ENCODE measurements around the gene CCDC178. TPM values are rescaled to one million over a fixed set of nuclear protein-coding genes. Genes with fewer than 3 reads are reported as not detected.
"Not testable (repeated sequence)": the region's sequence is repeated elsewhere in the genome, so short reads cannot be mapped to it uniquely, and the experiment has no call there.

CCDC178 gene
- total RNA-seq, 1 experiment from 2014 or later, result not detected

GRCh38 chr18:33154049-33154448 lies 286.5 kb downstream of the CCDC178 start:
- DNase-seq, result no peak
- ChIA-PET POLR2A (ENCODE audit: unreplicated experiment) (no interaction called here), CTCF (no interaction called here)
- no peak overlapping the region for H3K27ac ChIP-seq
- no peaks in the 10 kb centered on the region for H3K9me3 ChIP-seq (ENCODE audit: insufficient read depth, low read depth)
- no peaks in the 10 kb centered on the region for H4K20me1 ChIP-seq (ENCODE audit: insufficient read depth)
- H2AFZ ChIP-seq, result no peak overlapping the region
- intact Hi-C loops (cut with micrococcal nuclease; ENCODE audit: unreplicated experiment), result no loop called here
- no peak overlapping the region for H3K4me3 ChIP-seq
- TF ChIP-seq EZH2 (IDR thresholded peaks at IDR 0.05; ENCODE audit: low read depth), result no peak
- no peak for TF ChIP-seq CTCF (conservative IDR thresholded peaks at IDR 0.05)
- H3K36me3 ChIP-seq (ENCODE audit: low read depth), result no peaks in the 10 kb centered on the region
- H3K9me2 ChIP-seq (ENCODE audit: insufficient read depth), result no peaks in the 10 kb centered on the region
- BruUV-seq (replicated peaks), result no TSS peak
- H3K27me3 ChIP-seq (ENCODE audit: insufficient read depth, low read depth), result no peaks in the 10 kb centered on the region
- H3F3A ChIP-seq (ENCODE audit: insufficient read depth, low read depth), result no peaks in the 10 kb centered on the region
- no peak overlapping the region for H3K4me2 ChIP-seq
- no peaks in the 10 kb centered on the region for H3K79me2 ChIP-seq (ENCODE audit: low read depth)
- no peaks in the 10 kb centered on the region for H3K4me1 ChIP-seq (replicated peaks; ENCODE audit: insufficient read depth)

- Histone ChIP-seq H3F3A (ENCODE audit: insufficient read depth, low read depth) (no peaks in the 10 kb centered on the region), H3K4me1 (replicated peaks; ENCODE audit: insufficient read depth) (no peaks in the 10 kb centered on the region), H3K4me3 (no peak overlapping the region), H4K20me1 (ENCODE audit: insufficient read depth) (no peaks in the 10 kb centered on the region), H3K79me2 (ENCODE audit: low read depth) (no peaks in the 10 kb centered on the region), H3K9me3 (ENCODE audit: insufficient read depth, low read depth) (no peaks in the 10 kb centered on the region), H3K9me2 (ENCODE audit: insufficient read depth) (no peaks in the 10 kb centered on the region), H3K27me3 (ENCODE audit: insufficient read depth, low read depth) (no peaks in the 10 kb centered on the region), H3K27ac (no peak overlapping the region), H3K4me2 (no peak overlapping the region), H2AFZ (no peak overlapping the region), H3K36me3 (ENCODE audit: low read depth) (no peaks in the 10 kb centered on the region)
- POLR2A ChIA-PET (ENCODE audit: unreplicated experiment), result no interaction called here
- BruUV-seq (replicated peaks), result no TSS peak
- no peak for TF ChIP-seq CTCF (conservative IDR thresholded peaks at IDR 0.05)
- TF ChIP-seq EZH2 (IDR thresholded peaks at IDR 0.05; ENCODE audit: low read depth), result no peak
- intact Hi-C loops (cut with micrococcal nuclease; ENCODE audit: unreplicated experiment), result no loop called here
- DNase-seq, result no peak
- CTCF ChIA-PET, result no interaction called here
Observed at GRCh38 chr18:33152376-33152775, 288.1 kb downstream of the CCDC178 start.

DNA sequence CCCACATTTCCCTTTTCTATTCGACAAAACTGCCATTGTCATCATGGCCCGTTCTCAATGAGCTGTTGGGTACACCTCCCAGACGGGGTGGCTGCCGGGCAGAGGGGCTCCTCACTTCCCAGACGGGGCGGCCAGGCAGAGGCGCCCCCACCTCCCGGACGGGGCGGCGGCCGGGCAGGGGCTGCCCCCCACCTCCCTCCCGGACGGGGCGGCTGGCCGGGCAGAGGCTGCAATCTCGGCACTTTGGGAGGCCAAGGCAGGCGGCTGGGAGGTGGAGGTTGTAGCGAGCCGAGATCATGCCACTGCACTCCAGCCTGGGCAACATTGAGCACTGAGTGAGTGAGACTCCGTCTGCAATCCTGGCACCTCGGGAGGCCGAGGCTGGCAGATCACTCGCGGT lies 292.7 kb downstream of the CCDC178 start:
- H3K4me3 ChIP-seq; H3K27ac ChIP-seq; H4K20me1 ChIP-seq (ENCODE audit: insufficient read depth); H3K9me2 ChIP-seq (ENCODE audit: insufficient read depth); H3K4me2 ChIP-seq; POLR2A ChIA-PET (ENCODE audit: unreplicated experiment); BruUV-seq (replicated peaks); H3K27me3 ChIP-seq (ENCODE audit: insufficient read depth, low read depth); H3K9me3 ChIP-seq (ENCODE audit: insufficient read depth, low read depth); DNase-seq; H3K36me3 ChIP-seq (ENCODE audit: low read depth); intact Hi-C loops (cut with micrococcal nuclease; ENCODE audit: unreplicated experiment); CTCF ChIA-PET; H3K79me2 ChIP-seq (ENCODE audit: low read depth); H3F3A ChIP-seq (ENCODE audit: insufficient read depth, low read depth); H2AFZ ChIP-seq; H3K4me1 ChIP-seq (replicated peaks; ENCODE audit: insufficient read depth): not testable (repeated sequence)

GRCh38 chr18:33146014-33146413 lies 294.5 kb downstream of the CCDC178 start:
- no peaks in the 10 kb centered on the region for H3K36me3 ChIP-seq (ENCODE audit: low read depth)
- no peaks in the 10 kb centered on the region for H3K9me2 ChIP-seq (ENCODE audit: insufficient read depth)
- ChIA-PET CTCF (no interaction called here), POLR2A (ENCODE audit: unreplicated experiment) (no interaction called here)
- no peaks in the 10 kb centered on the region for H3F3A ChIP-seq (ENCODE audit: insufficient read depth, low read depth)
- no peak overlapping the region for H3K4me2 ChIP-seq
- no peaks in the 10 kb centered on the region for H3K4me1 ChIP-seq (replicated peaks; ENCODE audit: insufficient read depth)
- intact Hi-C loops (cut with micrococcal nuclease; ENCODE audit: unreplicated experiment), result no loop called here
- H4K20me1 ChIP-seq (ENCODE audit: insufficient read depth), result no peaks in the 10 kb centered on the region
- TF ChIP-seq CTCF (conservative IDR thresholded peaks at IDR 0.05), result no peak
- no peak for TF ChIP-seq EZH2 (IDR thresholded peaks at IDR 0.05; ENCODE audit: low read depth)
- no peak for DNase-seq
- H3K9me3 ChIP-seq (ENCODE audit: insufficient read depth, low read depth), result no peaks in the 10 kb centered on the region
- H3K4me3 ChIP-seq, result no peak overlapping the region
- H3K27ac ChIP-seq, result no peak overlapping the region
- H3K27me3 ChIP-seq (ENCODE audit: insufficient read depth, low read depth), result no peaks in the 10 kb centered on the region
- no TSS peak for BruUV-seq (replicated peaks)
- no peak overlapping the region for H2AFZ ChIP-seq
- no peaks in the 10 kb centered on the region for H3K79me2 ChIP-seq (ENCODE audit: low read depth)

Measured in PC-9 (cell line).